Neutrophil (primary cell): ENCODE data around the gene RUNDC3A.

Source experiments
- H3K27ac ChIP-seq: fragments of 200-600 bp; sonication (generic); 2 replicates; pipeline ENCODE4 v1.5.1; 2016; ENCODE audit warnings: mild to moderate bottlenecking, moderate library complexity
- H3K27me3 ChIP-seq: fragments of 200-600 bp; sonication (generic); 2 replicates; pipeline ENCODE4 v1.6.0; 2016; ENCODE audit warnings: mild to moderate bottlenecking
- H3K36me3 ChIP-seq: fragments of 200-600 bp; sonication (generic); 2 replicates; pipeline ENCODE4 v1.5.1; 2017
- H3K4me1 ChIP-seq, 2 experiments: fragments of 200-600 bp in 1 of 2; sonication (generic) in 1 of 2; 1 replicate in 1 of 2; 2 replicates in 1 of 2; pipeline versions ENCODE4 v1.5.1 to v1.6.1; 2013 to 2016; ENCODE audit warnings: low read depth in 1 of 2, low read length in 1 of 2, mild to moderate bottlenecking in 1 of 2, moderate library complexity in 1 of 2; ENCODE audit not compliant: control insufficient read depth in 1 of 2, insufficient read depth in 1 of 2
- H3K4me3 ChIP-seq, 2 experiments: fragments of 200-600 bp in 1 of 2; sonication (generic) in 1 of 2; 1 replicate in 1 of 2; 2 replicates in 1 of 2; pipeline ENCODE4 v1.5.1; 2013 to 2016; ENCODE audit warnings: low read depth in 1 of 2, low read length in 1 of 2, mild to moderate bottlenecking in 1 of 2, moderate library complexity in 1 of 2
- H3K9me3 ChIP-seq: fragments of 200-600 bp; sonication (generic); 2 replicates; pipeline ENCODE4 v1.5.1; 2016
- TF ChIP-seq, protein P1 (sequence below): fragments of 200-600 bp; sonication (generic); IDR thresholded peaks from 2 replicates; pipeline ENCODE4 v1.5.1; 2016; ENCODE audit warnings: antibody characterized with exemption

RUNDC3A gene

DNA sequence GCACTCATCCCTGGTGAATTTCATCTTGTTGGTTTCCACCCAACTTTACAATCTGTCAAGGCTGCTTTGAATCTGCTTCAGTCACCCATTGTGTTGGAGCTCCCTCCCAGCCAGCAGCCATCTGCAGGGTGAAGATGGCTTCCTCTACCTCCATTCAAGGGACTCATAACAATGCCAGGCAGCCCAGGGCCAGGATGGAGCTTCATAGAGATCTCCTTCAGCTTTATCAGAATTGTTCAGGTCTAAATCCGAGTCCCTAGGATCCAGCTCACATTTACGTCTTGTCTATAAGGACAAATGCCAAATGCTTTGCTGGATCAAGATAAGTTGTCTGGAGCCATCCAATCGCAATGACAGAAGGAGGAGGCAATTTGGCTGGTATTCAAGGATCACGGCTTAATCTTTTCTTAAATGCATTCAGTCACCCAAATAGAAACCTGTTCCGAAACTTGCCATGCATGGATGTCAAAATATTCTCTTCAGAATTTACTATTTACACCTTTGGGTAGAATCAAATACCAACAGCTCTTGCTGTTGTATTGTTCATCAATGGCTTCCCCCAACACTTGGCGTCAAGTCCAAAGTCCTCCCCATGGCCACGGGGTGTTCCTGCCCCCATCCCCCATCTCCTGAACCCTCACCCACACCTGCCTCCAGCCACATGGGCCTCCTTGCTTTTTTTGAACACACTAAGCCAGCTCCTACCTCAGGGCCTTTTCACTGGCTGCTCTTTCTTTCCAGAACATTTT, 59.0 kb downstream of the RUNDC3A start:
- no peaks in the 10 kb centered on the region for H3K36me3 ChIP-seq
- peaks cover 98% of the 10 kb centered on the region for H3K27me3 ChIP-seq
- H3K27ac ChIP-seq: no peak overlapping the region
- no peak overlapping the region for H3K4me3 ChIP-seq
- peaks cover 6 to 14% of the 10 kb centered on the region in 2 experiments for H3K4me1 ChIP-seq
- TF ChIP-seq, protein P1, sequence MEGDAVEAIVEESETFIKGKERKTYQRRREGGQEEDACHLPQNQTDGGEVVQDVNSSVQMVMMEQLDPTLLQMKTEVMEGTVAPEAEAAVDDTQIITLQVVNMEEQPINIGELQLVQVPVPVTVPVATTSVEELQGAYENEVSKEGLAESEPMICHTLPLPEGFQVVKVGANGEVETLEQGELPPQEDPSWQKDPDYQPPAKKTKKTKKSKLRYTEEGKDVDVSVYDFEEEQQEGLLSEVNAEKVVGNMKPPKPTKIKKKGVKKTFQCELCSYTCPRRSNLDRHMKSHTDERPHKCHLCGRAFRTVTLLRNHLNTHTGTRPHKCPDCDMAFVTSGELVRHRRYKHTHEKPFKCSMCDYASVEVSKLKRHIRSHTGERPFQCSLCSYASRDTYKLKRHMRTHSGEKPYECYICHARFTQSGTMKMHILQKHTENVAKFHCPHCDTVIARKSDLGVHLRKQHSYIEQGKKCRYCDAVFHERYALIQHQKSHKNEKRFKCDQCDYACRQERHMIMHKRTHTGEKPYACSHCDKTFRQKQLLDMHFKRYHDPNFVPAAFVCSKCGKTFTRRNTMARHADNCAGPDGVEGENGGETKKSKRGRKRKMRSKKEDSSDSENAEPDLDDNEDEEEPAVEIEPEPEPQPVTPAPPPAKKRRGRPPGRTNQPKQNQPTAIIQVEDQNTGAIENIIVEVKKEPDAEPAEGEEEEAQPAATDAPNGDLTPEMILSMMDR: no peak
- H3K9me3 ChIP-seq: no peaks in the 10 kb centered on the region
